Keratinocyte (primary cell): ENCODE data around the gene TRMO. TPM values are rescaled to one million over a fixed set of nuclear protein-coding genes. Genes with fewer than 3 reads are reported as not detected.

Experiments
- DNase-seq: peaks from one replicate; pipeline ENCODE4 v3.0.0-alpha.2; 2011; ENCODE audit warnings: low read depth, missing footprints, low spot score
- FAIRE-seq: peaks from 2 replicates; lab custom pipeline; 2011; peaks lifted over from hg19 to GRCh38; lab: Jason Lieb, UNC
- H2AFZ ChIP-seq: 2 replicates; pipeline ENCODE4 v1.6.0; 2012; ENCODE audit warnings: low read length, control low read depth, inconsistent platforms; ENCODE audit not compliant: control insufficient read depth
- H3K27ac ChIP-seq: 2 replicates; pipeline ENCODE4 v1.5.1; 2011; ENCODE audit warnings: low read length; ENCODE audit not compliant: control insufficient read depth, insufficient read depth
- H3K27me3 ChIP-seq: 3 replicates; pipeline ENCODE4 v1.6.0; 2011; ENCODE audit warnings: low read length; ENCODE audit not compliant: control insufficient read depth, insufficient read depth; ENCODE audit errors: extremely low read depth
- H3K36me3 ChIP-seq, 2 experiments: 2 replicates in 1 of 2; 3 replicates in 1 of 2; pipeline ENCODE4 v1.5.1; 2011; ENCODE audit warnings: low read length in 2 of 2, mild to moderate bottlenecking in 1 of 2; ENCODE audit not compliant: control insufficient read depth in 2 of 2, insufficient read depth in 2 of 2; ENCODE audit errors: extremely low read depth in 1 of 2
- H3K4me1 ChIP-seq: 3 replicates; pipeline ENCODE4 v1.5.1; 2011; ENCODE audit warnings: low read length; ENCODE audit not compliant: control insufficient read depth, insufficient read depth; ENCODE audit errors: extremely low read depth
- H3K4me2 ChIP-seq: 3 replicates; pipeline ENCODE4 v1.6.0; 2011; ENCODE audit warnings: low read depth, low read length; ENCODE audit not compliant: control insufficient read depth, insufficient read depth; ENCODE audit errors: extremely low read depth
- H3K4me3 ChIP-seq, 3 experiments: fragments of 200-600 bp in 1 of 3; sonication (generic) in 1 of 3; 2 replicates in 2 of 3; 3 replicates in 1 of 3; pipeline ENCODE4 v1.5.1; 2011 to 2016; ENCODE audit warnings: low read length in 3 of 3, mild to moderate bottlenecking in 3 of 3, control low read depth in 2 of 3, inconsistent platforms in 1 of 3, low read depth in 1 of 3, mixed read lengths in 1 of 3, mixed run types in 1 of 3, moderate library complexity in 1 of 3; ENCODE audit not compliant: control insufficient read depth in 2 of 3, insufficient read depth in 2 of 3; ENCODE audit errors: extremely low read depth in 1 of 3
- H3K79me2 ChIP-seq: 2 replicates; pipeline ENCODE4 v1.6.0; 2012; ENCODE audit warnings: low read length; ENCODE audit not compliant: control insufficient read depth, insufficient read depth
- H3K9ac ChIP-seq: 3 replicates; pipeline ENCODE4 v1.6.0; 2011; ENCODE audit warnings: low read length; ENCODE audit not compliant: control insufficient read depth, insufficient read depth; ENCODE audit errors: extremely low read depth
- H3K9me1 ChIP-seq: 3 replicates; pipeline ENCODE4 v1.6.0; 2011; ENCODE audit warnings: low read length; ENCODE audit not compliant: control insufficient read depth, insufficient read depth; ENCODE audit errors: extremely low read depth
- H3K9me3 ChIP-seq: 2 replicates; pipeline ENCODE4 v1.5.1; 2012; ENCODE audit warnings: low read depth, low read length; ENCODE audit not compliant: control insufficient read depth
- H4K20me1 ChIP-seq: 3 replicates; pipeline ENCODE4 v1.6.0; 2011; ENCODE audit warnings: low read length; ENCODE audit not compliant: control insufficient read depth, insufficient read depth; ENCODE audit errors: extremely low read depth
- CTCF ChIP-seq, 3 experiments: IDR thresholded peaks in 1 of 3; conservative IDR thresholded peaks in 1 of 3; optimal IDR thresholded peaks in 1 of 3; 2 replicates in 2 of 3; 3 replicates in 1 of 3; pipeline versions ENCODE3 to v1.5.1; 2011; ENCODE audit warnings: low read length in 3 of 3, mild to moderate bottlenecking in 3 of 3, moderate library complexity in 2 of 3, control low read depth in 1 of 3, inconsistent platforms in 1 of 3; ENCODE audit not compliant: insufficient read depth in 2 of 3; ENCODE audit errors: extremely low read depth in 1 of 3
- EZH2 ChIP-seq: IDR thresholded peaks from one replicate; pipeline ENCODE4 v1.6.1; 2012; ENCODE audit warnings: inconsistent platforms, mild to moderate bottlenecking, low read length, moderate library complexity
- dilution Hi-C: fragments of 300-500 bp; cut with MboI; formaldehyde crosslinking; loops from one replicate; pipeline ENCODE4 v1.7.0; 2020; ENCODE audit warnings: low sequenced_read_pairs; ENCODE audit not compliant: extremely low pct_ligation_motif_present
- polyA plus RNA-seq, 5 experiments: library from polyadenylated mRNA; depleted of rRNA in 3 of 5; stranded (reverse) in 3 of 5; stranded (forward) in 1 of 5; unstranded in 1 of 5; fragments of >200 nt; gene quantifications; 1 replicate in 1 of 5; 2 replicates in 3 of 5; 3 replicates in 1 of 5; pipeline versions ENCODE4 v1.2.1 to v1.2.3, GENCODE V29; 2011 to 2012; ENCODE audit warnings: missing spikeins in 2 of 5, low read depth in 1 of 5, low replicate concordance in 1 of 5

The TRMO gene
- polyA plus RNA-seq, 1 donor (not counting 4 experiments of a cell fraction or from before 2014, with no cell fraction given) = 19.4 TPM

GRCh38 chr9:97928986-97929604 lies 6.8 kb upstream of the TRMO start:
- no peak overlapping the region for H3K9ac ChIP-seq
- DNase-seq (no peak), FAIRE-seq (no peak)
- H3K79me2 ChIP-seq = no peaks in the 10 kb centered on the region
- H3K9me3 ChIP-seq = no peaks in the 10 kb centered on the region
- dilution Hi-C loops = no loop called here
- no peak overlapping the region for H3K27ac ChIP-seq
- H3K9me1 ChIP-seq = no peaks in the 10 kb centered on the region
- H3K4me1 ChIP-seq = no peaks in the 10 kb centered on the region
- H3K36me3 ChIP-seq = no peaks in the 10 kb centered on the region
- no peak overlapping the region for H3K4me3 ChIP-seq
- TF ChIP-seq EZH2 (no peak), CTCF (optimal IDR thresholded peaks at IDR 0.05 in 1 of 3, IDR thresholded peaks at IDR 0.05 in 1 of 3, conservative IDR thresholded peaks at IDR 0.05 in 1 of 3; ENCODE audit: extremely low read depth in 1 of 3, insufficient read depth in 2 of 3, low read length in 3 of 3) (no peak)
- no peaks in the 10 kb centered on the region for H4K20me1 ChIP-seq
- H3K4me2 ChIP-seq = no peak overlapping the region
- peaks cover 6% of the 10 kb centered on the region for H3K27me3 ChIP-seq
- H2AFZ ChIP-seq = no peak overlapping the region

GRCh38 chr9:97925497-97926334 lies 3.4 kb upstream of the TRMO start:
- H4K20me1 ChIP-seq = no peaks in the 10 kb centered on the region
- peaks cover 3% of the 10 kb centered on the region for H3K27me3 ChIP-seq
- H3K4me2 ChIP-seq = no peak overlapping the region
- no peak overlapping the region for H3K9ac ChIP-seq
- H3K27ac ChIP-seq = no peak overlapping the region
- H3K36me3 ChIP-seq = no peaks in the 10 kb centered on the region
- no peak overlapping the region for H2AFZ ChIP-seq
- DNase-seq (no peak), FAIRE-seq (no peak)
- dilution Hi-C loops = no loop called here
- no peaks in the 10 kb centered on the region for H3K79me2 ChIP-seq
- peaks cover 17% of the 10 kb centered on the region for H3K4me1 ChIP-seq
- no peak overlapping the region for H3K4me3 ChIP-seq
- TF ChIP-seq EZH2 (no peak), CTCF (optimal IDR thresholded peaks at IDR 0.05 in 1 of 3, IDR thresholded peaks at IDR 0.05 in 1 of 3, conservative IDR thresholded peaks at IDR 0.05 in 1 of 3; ENCODE audit: extremely low read depth in 1 of 3, insufficient read depth in 2 of 3, low read length in 3 of 3) (no peak)
- H3K9me3 ChIP-seq = no peaks in the 10 kb centered on the region
- no peaks in the 10 kb centered on the region for H3K9me1 ChIP-seq
